Activated T-helper 17 cell treated with anti-CD3 and anti-CD28 coated beads, Interleukin-2, amount 50 U/mL, for 72 hours (primary cell): ENCODE results near the gene CDKN2AIPNL. TPM values are rescaled to one million over a fixed set of nuclear protein-coding genes. Genes with fewer than 3 reads are reported as not detected.

Experiments used
- ATAC-seq: fragments of 150-1000 bp; cut with Tn5 transposase; replicated peaks from 2 replicates; pipeline ENCODE4 v1.10.0; 2021; ENCODE audit warnings: mild to moderate bottlenecking, moderate library complexity
- H3K27ac Mint-ChIP-seq: one replicate; pipeline ENCODE4 v1.8.0; 2022; ENCODE audit warnings: mixed read lengths
- H3K27me3 Mint-ChIP-seq: one replicate; pipeline ENCODE4 v1.8.0; 2022; ENCODE audit warnings: mixed read lengths
- H3K36me3 Mint-ChIP-seq: one replicate; pipeline ENCODE4 v1.8.0; 2022; ENCODE audit warnings: low read depth, mild to moderate bottlenecking, mixed read lengths
- H3K4me1 Mint-ChIP-seq: one replicate; pipeline ENCODE4 v1.8.0; 2022; ENCODE audit warnings: mixed read lengths
- H3K4me3 Mint-ChIP-seq: one replicate; pipeline ENCODE4 v1.8.0; 2022; ENCODE audit warnings: mild to moderate bottlenecking, mixed read lengths
- H3K9me3 Mint-ChIP-seq: one replicate; pipeline ENCODE4 v1.8.0; 2022; ENCODE audit warnings: mixed read lengths
- total RNA-seq, 2 donors: library from RNA; stranded (reverse); gene quantifications; one replicate each; pipeline ENCODE4 v1.2.3, GENCODE V29; 2022

CDKN2AIPNL gene
- total RNA-seq, result 10 to 100 TPM in 1 of 2 donors, 1 to 10 TPM in 1; 8.9 to 23.0 TPM

GRCh38 chr5:134411546-134412266 is at the start of gene CDKN2AIPNL:
CDKN2AIPNL (minus strand) TSS chr5:134411881; CDS start chr5:134411854, 27 bp downstream.
- ATAC-seq, result peak; percentile 100
- H3K4me1 Mint-ChIP-seq, result peaks cover 6% of the 10 kb centered on the region
- no peaks in the 10 kb centered on the region for H3K36me3 Mint-ChIP-seq
- H3K27me3 Mint-ChIP-seq, result no peaks in the 10 kb centered on the region
- H3K4me3 Mint-ChIP-seq, result peak within 1 kb of the TSS; percentile 92
- no peaks in the 10 kb centered on the region for H3K9me3 Mint-ChIP-seq
- peak within 1 kb of the TSS; percentile 90 for H3K27ac Mint-ChIP-seq

GRCh38 chr5:134460551-134460950 is 48.9 kb upstream of the CDKN2AIPNL start:
- no peaks in the 10 kb centered on the region for H3K4me1 Mint-ChIP-seq
- H3K27ac Mint-ChIP-seq, result no peak overlapping the region
- no peak for ATAC-seq
- no peak overlapping the region for H3K4me3 Mint-ChIP-seq
- no peaks in the 10 kb centered on the region for H3K9me3 Mint-ChIP-seq
- no peaks in the 10 kb centered on the region for H3K36me3 Mint-ChIP-seq
- no peaks in the 10 kb centered on the region for H3K27me3 Mint-ChIP-seq

- H3K27me3 Mint-ChIP-seq, result no peaks in the 10 kb centered on the region
- no peak overlapping the region for H3K27ac Mint-ChIP-seq
- no peaks in the 10 kb centered on the region for H3K36me3 Mint-ChIP-seq
- H3K4me3 Mint-ChIP-seq, result no peak overlapping the region
- H3K4me1 Mint-ChIP-seq, result no peaks in the 10 kb centered on the region
- no peak for ATAC-seq
- no peaks in the 10 kb centered on the region for H3K9me3 Mint-ChIP-seq
Measured at GRCh38 chr5:134459491-134459890, 47.8 kb upstream of the CDKN2AIPNL start.

GRCh38 chr5:134459010-134459403 is 47.3 kb upstream of the CDKN2AIPNL start:
- Mint-ChIP-seq H3K4me1 (no peaks in the 10 kb centered on the region), H3K36me3 (no peaks in the 10 kb centered on the region), H3K27ac (no peak overlapping the region), H3K9me3 (no peaks in the 10 kb centered on the region), H3K4me3 (no peak overlapping the region), H3K27me3 (no peaks in the 10 kb centered on the region)
- no peak for ATAC-seq

- Mint-ChIP-seq H3K36me3 (no peaks in the 10 kb centered on the region), H3K27me3 (no peaks in the 10 kb centered on the region), H3K4me1 (no peaks in the 10 kb centered on the region), H3K4me3 (no peak overlapping the region), H3K9me3 (no peaks in the 10 kb centered on the region), H3K27ac (no peak overlapping the region)
- no peak for ATAC-seq
Measured at GRCh38 chr5:134458234-134459009, 46.7 kb upstream of the CDKN2AIPNL start.

GRCh38 chr5:134457801-134458200 is 46.1 kb upstream of the CDKN2AIPNL start:
- no peak for ATAC-seq
- no peaks in the 10 kb centered on the region for H3K36me3 Mint-ChIP-seq

GRCh38 chr5:134456825-134457224 is 45.1 kb upstream of the CDKN2AIPNL start:
- ATAC-seq, result no peak
- Mint-ChIP-seq H3K36me3 (no peaks in the 10 kb centered on the region), H3K27me3 (no peaks in the 10 kb centered on the region), H3K4me3 (no peak overlapping the region), H3K27ac (no peak overlapping the region), H3K9me3 (no peaks in the 10 kb centered on the region), H3K4me1 (no peaks in the 10 kb centered on the region)

More at GRCh38 chr5:134457801-134458200, 46.1 kb upstream of the CDKN2AIPNL start:
- Mint-ChIP-seq H3K4me1 (no peaks in the 10 kb centered on the region), H3K27ac (peak overlapping the region; percentile 37), H3K4me3 (no peak overlapping the region), H3K27me3 (no peaks in the 10 kb centered on the region), H3K9me3 (no peaks in the 10 kb centered on the region)

GRCh38 chr5:134455466-134455865 is 43.8 kb upstream of the CDKN2AIPNL start:
- Mint-ChIP-seq H3K4me1 (no peaks in the 10 kb centered on the region), H3K9me3 (no peaks in the 10 kb centered on the region)

GRCh38 chr5:134453016-134453415 is 41.3 kb upstream of the CDKN2AIPNL start:
- ATAC-seq, result no peak
- H3K27ac Mint-ChIP-seq, result no peak overlapping the region
- H3K36me3 Mint-ChIP-seq, result no peaks in the 10 kb centered on the region
- no peak overlapping the region for H3K4me3 Mint-ChIP-seq
- H3K4me1 Mint-ChIP-seq, result no peaks in the 10 kb centered on the region
- H3K27me3 Mint-ChIP-seq, result no peaks in the 10 kb centered on the region
- no peaks in the 10 kb centered on the region for H3K9me3 Mint-ChIP-seq

More at GRCh38 chr5:134455466-134455865, 43.8 kb upstream of the CDKN2AIPNL start:
- H3K27ac Mint-ChIP-seq, result no peak overlapping the region
- H3K4me3 Mint-ChIP-seq, result no peak overlapping the region
- no peaks in the 10 kb centered on the region for H3K27me3 Mint-ChIP-seq
- ATAC-seq, result no peak
- H3K36me3 Mint-ChIP-seq, result no peaks in the 10 kb centered on the region

GRCh38 chr5:134451936-134452505 is 40.3 kb upstream of the CDKN2AIPNL start:
- H3K4me3 Mint-ChIP-seq, result no peak overlapping the region
- H3K9me3 Mint-ChIP-seq, result no peaks in the 10 kb centered on the region
- no peak overlapping the region for H3K27ac Mint-ChIP-seq
- H3K27me3 Mint-ChIP-seq, result no peaks in the 10 kb centered on the region
- H3K4me1 Mint-ChIP-seq, result no peaks in the 10 kb centered on the region
- H3K36me3 Mint-ChIP-seq, result no peaks in the 10 kb centered on the region
- ATAC-seq, result no peak

- H3K4me3 Mint-ChIP-seq, result no peak overlapping the region
- H3K27me3 Mint-ChIP-seq, result no peaks in the 10 kb centered on the region
- no peak for ATAC-seq
- H3K36me3 Mint-ChIP-seq, result no peaks in the 10 kb centered on the region
- no peaks in the 10 kb centered on the region for H3K9me3 Mint-ChIP-seq
- no peaks in the 10 kb centered on the region for H3K4me1 Mint-ChIP-seq
- H3K27ac Mint-ChIP-seq, result no peak overlapping the region
Measured at GRCh38 chr5:134451225-134451935, 39.7 kb upstream of the CDKN2AIPNL start.

GRCh38 chr5:134450374-134450773 is 38.7 kb upstream of the CDKN2AIPNL start:
- Mint-ChIP-seq H3K36me3 (no peaks in the 10 kb centered on the region), H3K4me1 (no peaks in the 10 kb centered on the region)
- ATAC-seq, result no peak

GRCh38 chr5:134449167-134449566 is 37.5 kb upstream of the CDKN2AIPNL start:
- Mint-ChIP-seq H3K9me3 (no peaks in the 10 kb centered on the region), H3K27ac (no peak overlapping the region), H3K4me3 (no peak overlapping the region), H3K4me1 (no peaks in the 10 kb centered on the region), H3K36me3 (no peaks in the 10 kb centered on the region), H3K27me3 (no peaks in the 10 kb centered on the region)
- ATAC-seq, result no peak

More at GRCh38 chr5:134450374-134450773, 38.7 kb upstream of the CDKN2AIPNL start:
- H3K27ac Mint-ChIP-seq, result no peak overlapping the region
- H3K4me3 Mint-ChIP-seq, result no peak overlapping the region
- H3K9me3 Mint-ChIP-seq, result no peaks in the 10 kb centered on the region
- no peaks in the 10 kb centered on the region for H3K27me3 Mint-ChIP-seq

- H3K9me3 Mint-ChIP-seq, result no peaks in the 10 kb centered on the region
- no peaks in the 10 kb centered on the region for H3K4me1 Mint-ChIP-seq
- no peak overlapping the region for H3K4me3 Mint-ChIP-seq
- H3K36me3 Mint-ChIP-seq, result no peaks in the 10 kb centered on the region
- H3K27ac Mint-ChIP-seq, result no peak overlapping the region
- no peak for ATAC-seq
- H3K27me3 Mint-ChIP-seq, result no peaks in the 10 kb centered on the region
Measured at GRCh38 chr5:134447815-134448520, 36.3 kb upstream of the CDKN2AIPNL start.
